H1 (cell line): Measurements from ENCODE around the gene KNCN. TPM values are rescaled to one million over a fixed set of nuclear protein-coding genes. Genes with fewer than 3 reads are reported as not detected.

Source experiments
- CTCF ChIA-PET: fragments of 300-600 bp; sonication (Branson Sonifier 250); formaldehyde crosslinking; loops from one replicate; lab custom pipeline; 2021; ENCODE audit not compliant: partially characterized antibody; lab: Charles Lee
- POLR2A ChIA-PET: fragments of 300-600 bp; sonication (Branson Sonifier 250); formaldehyde crosslinking; loops from one replicate; lab custom pipeline; 2021; ENCODE audit warnings: inconsistent platforms; ENCODE audit not compliant: partially characterized antibody; lab: Charles Lee
- DNase-seq, 2 experiments: peaks; one replicate each; pipeline versions ENCODE4 v3.0.0 to v3.0.0-alpha.2; 2010 to 2022; ENCODE audit warnings: low spot score in 2 of 2, low read depth in 1 of 2, mixed read lengths in 1 of 2
- FAIRE-seq: peaks from 2 replicates; lab custom pipeline; 2011; peaks lifted over from hg19 to GRCh38; lab: Jason Lieb, UNC
- H2AFZ ChIP-seq: 2 replicates; pipeline ENCODE4 v1.8.1; 2012; ENCODE audit warnings: low read length, inconsistent platforms
- H2AK5ac ChIP-seq: 2 replicates; pipeline ENCODE4 v1.6.1; 2013; ENCODE audit warnings: low read depth, low read length
- H2BK120ac ChIP-seq: replicated peaks from 2 replicates; pipeline ENCODE3; 2013; ENCODE audit warnings: low read depth, low read length, inconsistent platforms
- H2BK12ac ChIP-seq: 2 replicates; pipeline ENCODE4 v1.6.1; 2013; ENCODE audit warnings: low read depth, low read length
- H2BK15ac ChIP-seq: 2 replicates; pipeline ENCODE4 v1.6.1; 2013; ENCODE audit warnings: low read length
- H2BK20ac ChIP-seq: 2 replicates; pipeline ENCODE4 v1.6.1; 2013; ENCODE audit warnings: low read length
- H2BK5ac ChIP-seq: 2 replicates; pipeline ENCODE4 v1.6.1; 2013; ENCODE audit warnings: low read depth, low read length
- H3K14ac ChIP-seq: 2 replicates; pipeline ENCODE4 v1.6.1; 2013; ENCODE audit warnings: inconsistent platforms; ENCODE audit not compliant: insufficient read length
- H3K18ac ChIP-seq: 2 replicates; pipeline ENCODE4 v1.6.1; 2013; ENCODE audit warnings: low read length; ENCODE audit errors: extremely low read depth
- H3K23ac ChIP-seq: 2 replicates; pipeline ENCODE4 v1.6.1; 2013; ENCODE audit warnings: inconsistent platforms; ENCODE audit not compliant: insufficient read length
- H3K23me2 ChIP-seq: 2 replicates; pipeline ENCODE4 v1.6.1; 2013; ENCODE audit warnings: low read depth, low read length
- H3K27ac ChIP-seq: 2 replicates; pipeline ENCODE4 v1.6.1; 2011; ENCODE audit warnings: low read depth, low read length, inconsistent platforms
- H3K27me3 ChIP-seq, 4 experiments: replicated peaks in 1 of 4; 1 replicate in 1 of 4; 2 replicates in 3 of 4; pipeline versions ENCODE4 v1.6.1 to v1.8.1; 2011 to 2013; ENCODE audit warnings: low read length in 3 of 4, mild to moderate bottlenecking in 3 of 4, inconsistent platforms in 2 of 4, mixed read lengths in 2 of 4, moderate library complexity in 1 of 4; ENCODE audit not compliant: control insufficient read depth in 3 of 4, insufficient read depth in 3 of 4; ENCODE audit errors: extremely low read depth in 1 of 4
- H3K36me3 ChIP-seq, 4 experiments: 2 replicates each; pipeline versions ENCODE4 v1.6.1 to v1.8.1; 2011 to 2013; ENCODE audit warnings: mild to moderate bottlenecking in 4 of 4, low read length in 3 of 4, moderate library complexity in 2 of 4, control low read depth in 1 of 4, inconsistent platforms in 1 of 4; ENCODE audit not compliant: insufficient read depth in 4 of 4, control insufficient read depth in 2 of 4
- H3K4ac ChIP-seq: replicated peaks from 2 replicates; pipeline ENCODE3; 2013; ENCODE audit warnings: low read length, low read depth, mixed read lengths, inconsistent platforms; ENCODE audit not compliant: insufficient read length
- H3K4me1 ChIP-seq, 4 experiments: replicated peaks in 1 of 4; 1 replicate in 1 of 4; 2 replicates in 3 of 4; pipeline versions ENCODE4 v1.6.1 to v1.8.1; 2011 to 2013; ENCODE audit warnings: low read length in 3 of 4, inconsistent platforms in 2 of 4, mixed read lengths in 1 of 4; ENCODE audit not compliant: insufficient read depth in 4 of 4, control insufficient read depth in 3 of 4
- H3K4me2 ChIP-seq, 2 experiments: 2 replicates each; pipeline versions ENCODE4 v1.6.1 to v1.8.1; 2011 to 2013; ENCODE audit warnings: low read depth in 2 of 2, low read length in 2 of 2, control low read depth in 1 of 2, inconsistent platforms in 1 of 2, mild to moderate bottlenecking in 1 of 2; ENCODE audit not compliant: insufficient read depth in 1 of 2
- H3K4me3 ChIP-seq, 4 experiments: fragments of 200-600, 300-600 bp in 1 of 4; sonication (generic), shearing (Covaris generic), sonication (Bioruptor Twin) in 1 of 4; 2 replicates each; pipeline versions ENCODE4 v1.5.1 to v1.8.1; 2011 to 2016; ENCODE audit warnings: low read length in 4 of 4, low read depth in 3 of 4, control low read depth in 2 of 4, inconsistent platforms in 2 of 4, mild to moderate bottlenecking in 2 of 4, mixed read lengths in 1 of 4, moderate library complexity in 1 of 4; ENCODE audit not compliant: insufficient read depth in 2 of 4; ENCODE audit errors: extremely low read depth in 1 of 4
- H3K56ac ChIP-seq: replicated peaks from 2 replicates; pipeline ENCODE3; 2013; ENCODE audit warnings: low read depth, mild to moderate bottlenecking, mixed read lengths, low read length, inconsistent platforms; ENCODE audit not compliant: insufficient read length
- H3K79me1 ChIP-seq: 2 replicates; pipeline ENCODE4 v1.6.1; 2013; ENCODE audit warnings: low read depth, low read length, control low read depth
- H3K79me2 ChIP-seq, 2 experiments: 2 replicates each; pipeline versions ENCODE4 v1.6.1 to v1.8.1; 2012 to 2013; ENCODE audit warnings: low read length in 2 of 2, mild to moderate bottlenecking in 2 of 2, inconsistent platforms in 1 of 2; ENCODE audit not compliant: insufficient read depth in 2 of 2, control insufficient read depth in 1 of 2
- H3K9ac ChIP-seq, 4 experiments: replicated peaks in 1 of 4; 1 replicate in 1 of 4; 2 replicates in 3 of 4; pipeline versions ENCODE4 v1.6.1 to v1.8.1; 2011 to 2013; ENCODE audit warnings: low read depth in 3 of 4, low read length in 3 of 4, control low read depth in 2 of 4, mild to moderate bottlenecking in 2 of 4, moderate library complexity in 2 of 4, inconsistent platforms in 1 of 4; ENCODE audit errors: extremely low read depth in 1 of 4
- H3K9me3 ChIP-seq, 2 experiments: 2 replicates each; pipeline versions ENCODE4 v1.6.1 to v1.8.1; 2012 to 2013; ENCODE audit warnings: mild to moderate bottlenecking in 2 of 2, moderate library complexity in 2 of 2, control low read depth in 1 of 2, inconsistent platforms in 1 of 2, low read depth in 1 of 2, low read length in 1 of 2, mixed read lengths in 1 of 2; ENCODE audit not compliant: insufficient read depth in 2 of 2
- H4K20me1 ChIP-seq, 2 experiments: replicated peaks in 1 of 2; 2 replicates each; pipeline versions ENCODE3 to v1.8.1; 2011 to 2013; ENCODE audit warnings: inconsistent platforms in 2 of 2, low read length in 2 of 2, mild to moderate bottlenecking in 1 of 2; ENCODE audit not compliant: insufficient read depth in 2 of 2, control insufficient read depth in 1 of 2
- H4K5ac ChIP-seq: 2 replicates; pipeline ENCODE4 v1.6.1; 2013; ENCODE audit warnings: low read length, low read depth, mixed read lengths, inconsistent platforms; ENCODE audit not compliant: insufficient read length
- H4K8ac ChIP-seq: 2 replicates; pipeline ENCODE4 v1.8.0; 2013; ENCODE audit warnings: mild to moderate bottlenecking, moderate library complexity, low read length, inconsistent platforms; ENCODE audit not compliant: insufficient read depth; ENCODE audit errors: extremely low read depth
- H4K91ac ChIP-seq: replicated peaks from 2 replicates; pipeline ENCODE3; 2013; ENCODE audit warnings: low read length, mixed read lengths, inconsistent platforms; ENCODE audit not compliant: insufficient read length
- BCL11A ChIP-seq, 2 experiments: IDR thresholded peaks; one replicate each; pipeline ENCODE4 v1.6.1; 2011; ENCODE audit warnings: low read depth in 2 of 2, low read length in 2 of 2, mild to moderate bottlenecking in 2 of 2
- EP300 ChIP-seq, 2 experiments: IDR thresholded peaks; 1 replicate in 1 of 2; 2 replicates in 1 of 2; pipeline ENCODE4 v1.6.1; 2011 to 2012; ENCODE audit warnings: low read depth in 2 of 2, low read length in 2 of 2, mild to moderate bottlenecking in 2 of 2, borderline replicate concordance in 1 of 2, inconsistent platforms in 1 of 2, moderate library complexity in 1 of 2
- GTF2F1 ChIP-seq: IDR thresholded peaks from 2 replicates; pipeline ENCODE4 v1.6.1; 2012; ENCODE audit warnings: low read depth, low read length, improper control_type of control experiment, borderline replicate concordance
- HDAC6 ChIP-seq: IDR thresholded peaks from one replicate; pipeline ENCODE4 v1.7.1; 2012; ENCODE audit warnings: low read depth, mild to moderate bottlenecking, inconsistent platforms, low read length, moderate library complexity
- MAFK ChIP-seq: IDR thresholded peaks from 2 replicates; pipeline ENCODE4 v1.6.1; 2012; ENCODE audit warnings: low read depth, mild to moderate bottlenecking, improper control_type of control experiment, low read length
- PHF8 ChIP-seq: fragments of 200-600 bp; sonication (generic); conservative IDR thresholded peaks from 2 replicates; pipeline ENCODE4 v1.7.1; 2012; ENCODE audit warnings: low read depth, mild to moderate bottlenecking, inconsistent platforms, low read length, moderate library complexity
- POLR2A ChIP-seq, 2 experiments: IDR thresholded peaks; 1 replicate in 1 of 2; 2 replicates in 1 of 2; pipeline ENCODE4 v1.6.1; 2011; ENCODE audit warnings: low read depth in 2 of 2, low read length in 2 of 2, mild to moderate bottlenecking in 2 of 2; ENCODE audit errors: control extremely low read depth in 1 of 2
- POU5F1 ChIP-seq: IDR thresholded peaks from 2 replicates; pipeline ENCODE4 v1.6.1; 2011; ENCODE audit warnings: low read depth, mild to moderate bottlenecking, low read length, moderate library complexity
- RFX5 ChIP-seq: IDR thresholded peaks from 2 replicates; pipeline ENCODE4 v1.6.1; 2011; ENCODE audit warnings: low read depth, low read length, improper control_type of control experiment, borderline replicate concordance
- SIRT6 ChIP-seq: IDR thresholded peaks from one replicate; pipeline ENCODE4 v1.7.1; 2012; ENCODE audit warnings: low read length, inconsistent platforms
- SUZ12 ChIP-seq: fragments of 200-600 bp; sonication (generic); IDR thresholded peaks from 2 replicates; pipeline ENCODE4 v1.6.1; 2012; ENCODE audit warnings: mild to moderate bottlenecking, inconsistent platforms, low read length, moderate library complexity, mixed read lengths
- TAF7 ChIP-seq: optimal IDR thresholded peaks from 2 replicates; pipeline ENCODE3; 2011; ENCODE audit warnings: low read depth, mild to moderate bottlenecking, inconsistent platforms, low read length, moderate library complexity, borderline replicate concordance
- WGBS, 2 experiments: shearing (Covaris generic) in 1 of 2; methylation state at CpG; one replicate each; pipeline versions ENCODE4 v1.1.6 to v1.1.7; 2013 to 2015; ENCODE audit warnings: low lambda C conversion rate in 2 of 2, mixed read lengths in 2 of 2, inconsistent platforms in 1 of 2, low coverage in 1 of 2, missing lambda C conversion rate in 1 of 2; ENCODE audit not compliant: insufficient replicate concordance in 2 of 2, insufficient coverage in 1 of 2, insufficient read length in 1 of 2; ENCODE audit errors: extremely low coverage in 1 of 2, missing lambda C conversion rate in 1 of 2; 5-methylcytosine and 5-hydroxymethylcytosine counted together
- polyA plus RNA-seq, 7 experiments: library from polyadenylated mRNA; depleted of rRNA in 3 of 7; stranded (reverse) in 5 of 7; unstranded in 2 of 7; fragments of >200 nt in 5 of 7; fragments of 200-250 nt in 2 of 7; gene quantifications; 1 replicate in 5 of 7; 2 replicates in 1 of 7; 4 replicates in 1 of 7; pipeline versions ENCODE4 v1.2.1 to v1.2.3, GENCODE V29; 2011 to 2013; ENCODE audit warnings: missing spikeins in 2 of 7, mixed read lengths in 2 of 7
- total RNA-seq: library from RNA; stranded (reverse); fragmentation: NEBNext Ultra II Directional; extraction: Animal tissue kit (Norgen Biotek cat#: 25700); gene quantifications from 2 replicates; pipeline ENCODE4 v1.2.1, GENCODE V29; 2021

Gene KNCN
- total and polyA plus RNA-seq, 2 of the 8 experiments (the other 6 are each of a cell fraction or from before 2014, with no cell fraction given), result not detected

- Histone ChIP-seq H2AFZ (no peak overlapping the region), H3K27me3 (peaks cover 28 to 93% (median 76%) of the 10 kb centered on the region in 4 experiments)
- no peak for TF ChIP-seq HDAC6
- TF ChIP-seq MAFK, result no peak
- no peak for TF ChIP-seq RFX5
- TF ChIP-seq TAF7, result no peak
- TF ChIP-seq POU5F1, result no peak
- no peak for TF ChIP-seq POLR2A (IDR thresholded peaks at IDR 0.05; ENCODE audit: control extremely low read depth in 1 of 2, low read depth in 2 of 2, low read length in 2 of 2)
- no peak for TF ChIP-seq EP300 (IDR thresholded peaks at IDR 0.05; ENCODE audit: borderline replicate concordance in 1 of 2, low read depth in 2 of 2, low read length in 2 of 2)
- TF ChIP-seq PHF8, result no peak
- TF ChIP-seq SUZ12, result no peak
- no peak for TF ChIP-seq BCL11A (IDR thresholded peaks at IDR 0.05; ENCODE audit: low read depth in 2 of 2, low read length in 2 of 2)
- no peak for TF ChIP-seq GTF2F1
- no peak for TF ChIP-seq SIRT6
Observed at GRCh38 chr1:46528297-46528955, 23.0 kb downstream of the KNCN start.

More at GRCh38 chr1:46528297-46528955, 23.0 kb downstream of the KNCN start:
- Histone ChIP-seq H4K5ac (no peak overlapping the region), H2BK5ac (no peak overlapping the region), H2BK12ac (no peak overlapping the region; the same call in 1 of the 2 replicates), H3K4ac (no peak overlapping the region), H4K8ac (no peak overlapping the region), H3K23ac (no peak overlapping the region), H4K20me1 (peaks cover 2 to 3% of the 10 kb centered on the region in 2 experiments), H3K79me2 (no peaks in the 10 kb centered on the region), H2AK5ac (no peak overlapping the region), H3K79me1 (no peaks in the 10 kb centered on the region), H3K14ac (no peak overlapping the region), H2BK15ac (0 out of 2 replicates have a peak overlapping the region, but pooled peaks have one; percentile 23), H3K23me2 (peaks cover 5% of the 10 kb centered on the region; the same call in 1 of the 2 replicates), H3K4me2 (no peak overlapping the region), H3K36me3 (no peaks in the 10 kb centered on the region), H3K56ac (no peak overlapping the region), H2BK120ac (no peak overlapping the region), H3K27ac (no peak overlapping the region), H3K4me3 (no peak overlapping the region), H3K18ac (no peak overlapping the region), H3K9me3 (no peaks in the 10 kb centered on the region), H3K4me1 (peaks cover 8 to 27% (median 17%) of the 10 kb centered on the region in 4 experiments), H4K91ac (no peak overlapping the region), H3K9ac (no peak overlapping the region), H2BK20ac (no peak overlapping the region)
- DNase-seq (peak in 1 of 2 experiments; percentile 46), FAIRE-seq (no peak)
- ChIA-PET POLR2A (interaction anchor here (1.1 to 1.8 kb wide), 4 partner anchors 35 to 84 kb away, joined by 3 to 7 read pairs (median 5); no protein-coding TSS in a partner anchor), CTCF (interaction anchor here (0.6 to 25.0 kb wide), 27 partner anchors 9 to 196 kb away, joined by 3 to 1068 read pairs (median 6); partner anchors contain the start of genes ATPAF1, DMBX1, KNCN and MKNK1)
- WGBS, 2 experiments, result 60% methylated on average over 11 of the region's 11 CpGs; no CpG with 5 or more reads in 1 of the 2 experiments
